ENCODE data around the gene KDM3B.
"Not testable (repeated sequence)": the region's sequence is repeated elsewhere in the genome, so short reads cannot be mapped to it uniquely, and the experiment has no call there.

The KDM3B gene

GRCh38 chr5:138468133-138468965, 115.9 kb downstream of the KDM3B start:
- peak; percentile 9 for DNase-seq

- no peak for DNase-seq
These were observed 116.6 kb downstream of the KDM3B start for GRCh38 chr5:138468966-138469539.

GRCh38 chr5:138469540-138470321, 117.2 kb downstream of the KDM3B start:
- DNase-seq, result peak; percentile 28

- peak; percentile 27 for DNase-seq
These were observed 118.0 kb downstream of the KDM3B start for GRCh38 chr5:138470322-138471051.

GRCh38 chr5:138471052-138471361, 118.5 kb downstream of the KDM3B start:
- DNase-seq, result no peak

GRCh38 chr5:138472353-138472752, 119.9 kb downstream of the KDM3B start:
- DNase-seq, result no peak

GRCh38 chr5:138473151-138473550, 120.7 kb downstream of the KDM3B start:
- DNase-seq, result not testable (repeated sequence)

GRCh38 chr5:138476918-138477317, 124.4 kb downstream of the KDM3B start:
- no peak for DNase-seq

- DNase-seq, result no peak
These were observed 130.2 kb downstream of the KDM3B start for GRCh38 chr5:138482638-138483037.

Data from fibroblast of upper back skin (primary cell).